COLO668 (cell line): ENCODE data around the gene SLC2A10.

ENCODE experiments used
- DNase-seq: peaks from one replicate; lab custom pipeline; 2025; ENCODE audit not compliant: unreplicated experiment; lab: John Stamatoyannopoulos, UW

The SLC2A10 gene

GRCh38 chr20:46725186-46726165 is 16.0 kb downstream of the SLC2A10 start:
- DNase-seq = no peak

GRCh38 chr20:46731770-46732169 is 22.3 kb downstream of the SLC2A10 start:
- no peak for DNase-seq

- no peak for DNase-seq
Measured at GRCh38 chr20:46735436-46735835, 26.0 kb downstream of the SLC2A10 start.

- no peak for DNase-seq
Measured at GRCh38 chr20:46739431-46740213, 30.2 kb downstream of the SLC2A10 start.

GRCh38 chr20:46740214-46740609 is 30.8 kb downstream of the SLC2A10 start:
- no peak for DNase-seq

GRCh38 chr20:46741924-46742668 is 32.6 kb downstream of the SLC2A10 start:
- no peak for DNase-seq

- DNase-seq = no peak
Measured at GRCh38 chr20:46742669-46743045, 33.2 kb downstream of the SLC2A10 start.

- DNase-seq = no peak
Measured at GRCh38 chr20:46743088-46743487, 33.6 kb downstream of the SLC2A10 start.

GRCh38 chr20:46746956-46747526 is 37.6 kb downstream of the SLC2A10 start:
- DNase-seq = no peak

- no peak for DNase-seq
Measured at GRCh38 chr20:46749147-46749546, 39.7 kb downstream of the SLC2A10 start.

- no peak for DNase-seq
Measured at GRCh38 chr20:46751856-46752255, 42.4 kb downstream of the SLC2A10 start.

GRCh38 chr20:46752728-46753127 is 43.3 kb downstream of the SLC2A10 start:
- peak; percentile 61 for DNase-seq

GRCh38 chr20:46755483-46756413 is 46.3 kb downstream of the SLC2A10 start:
- no peak for DNase-seq

GRCh38 chr20:46756419-46756818 is 47.0 kb downstream of the SLC2A10 start:
- DNase-seq = no peak

- DNase-seq = no peak
Measured at GRCh38 chr20:46757135-46757534, 47.7 kb downstream of the SLC2A10 start.

GRCh38 chr20:46757754-46758678 is 48.6 kb downstream of the SLC2A10 start:
- DNase-seq = peak; percentile 64

GRCh38 chr20:46758929-46759669 is 49.6 kb downstream of the SLC2A10 start:
- DNase-seq = no peak

- DNase-seq = no peak
Measured at GRCh38 chr20:46761566-46761965, 52.1 kb downstream of the SLC2A10 start.
